Medulla oblongata (tissue), 1 donor: ENCODE measurements around the gene LRRC4B.
"Not testable (repeated sequence)": the region's sequence is repeated elsewhere in the genome, so short reads cannot be mapped to it uniquely, and the experiment has no call there.

ENCODE experiments used
- DNase-seq: peaks from one replicate; pipeline ENCODE4 v3.0.0-alpha.2; 2015; ENCODE audit errors: extremely low spot score

LRRC4B gene

GRCh38 chr19:50567882-50568727, at the start of gene LRRC4B:
Gene LRRC4B (minus strand): TSS chr19:50568435. CDS start chr19:50548838, 19,597 bp downstream.
- peak; percentile 68 for DNase-seq

- DNase-seq: not testable (repeated sequence)
Measured at GRCh38 chr19:50612504-50613404, 44.5 kb upstream of the LRRC4B start.

GRCh38 chr19:50607874-50608785, 39.9 kb upstream of the LRRC4B start:
- DNase-seq: peak; percentile 97

- no peak for DNase-seq
Measured at GRCh38 chr19:50607388-50607787, 39.2 kb upstream of the LRRC4B start.

GRCh38 chr19:50606059-50606836, 38.0 kb upstream of the LRRC4B start:
- not testable (repeated sequence) for DNase-seq

- DNase-seq: not testable (repeated sequence)
Measured at GRCh38 chr19:50604264-50605073, 36.2 kb upstream of the LRRC4B start.

- no peak for DNase-seq
Measured at GRCh38 chr19:50602935-50603334, 34.7 kb upstream of the LRRC4B start.

GRCh38 chr19:50602496-50602895, 34.3 kb upstream of the LRRC4B start:
- DNase-seq: no peak

- DNase-seq: no peak
Measured at GRCh38 chr19:50602089-50602422, 33.8 kb upstream of the LRRC4B start.

- DNase-seq: no peak
Measured at GRCh38 chr19:50601407-50602088, 33.3 kb upstream of the LRRC4B start.

- DNase-seq: no peak
Measured at GRCh38 chr19:50599427-50599826, 31.2 kb upstream of the LRRC4B start.

- no peak for DNase-seq
Measured at GRCh38 chr19:50590191-50590590, 22.0 kb upstream of the LRRC4B start.

- DNase-seq: not testable (repeated sequence)
Measured at GRCh38 chr19:50581795-50582660, 13.8 kb upstream of the LRRC4B start.

GRCh38 chr19:50580970-50581634, 12.9 kb upstream of the LRRC4B start:
- DNase-seq: no peak

- DNase-seq: no peak
Measured at GRCh38 chr19:50580240-50580639, 12.0 kb upstream of the LRRC4B start.

GRCh38 chr19:50576769-50577168, 8.5 kb upstream of the LRRC4B start:
- DNase-seq: not testable (repeated sequence)

- no peak for DNase-seq
Measured at GRCh38 chr19:50573741-50574461, 5.7 kb upstream of the LRRC4B start.
